GM19025 (cell line): ENCODE results near the gene YWHAB.
"Not testable (repeated sequence)": the region's sequence is repeated elsewhere in the genome, so short reads cannot be mapped to it uniquely, and the experiment has no call there.

Experiments used
- ATAC-seq: cut with Tn5 transposase; IDR thresholded peaks from one replicate; pipeline ENCODE4 v1.9.1; 2021; ENCODE audit warnings: mild to moderate bottlenecking, low read depth, moderate library complexity; ENCODE audit not compliant: unreplicated experiment

The YWHAB gene

GRCh38 chr20:44885392-44886265 lies at the start of gene YWHAB:
TSS of gene YWHAB (plus strand) at chr20:44885705. CDS start at chr20:44901534, 15,829 bp downstream.
- peak; percentile 93 for ATAC-seq

DNA sequence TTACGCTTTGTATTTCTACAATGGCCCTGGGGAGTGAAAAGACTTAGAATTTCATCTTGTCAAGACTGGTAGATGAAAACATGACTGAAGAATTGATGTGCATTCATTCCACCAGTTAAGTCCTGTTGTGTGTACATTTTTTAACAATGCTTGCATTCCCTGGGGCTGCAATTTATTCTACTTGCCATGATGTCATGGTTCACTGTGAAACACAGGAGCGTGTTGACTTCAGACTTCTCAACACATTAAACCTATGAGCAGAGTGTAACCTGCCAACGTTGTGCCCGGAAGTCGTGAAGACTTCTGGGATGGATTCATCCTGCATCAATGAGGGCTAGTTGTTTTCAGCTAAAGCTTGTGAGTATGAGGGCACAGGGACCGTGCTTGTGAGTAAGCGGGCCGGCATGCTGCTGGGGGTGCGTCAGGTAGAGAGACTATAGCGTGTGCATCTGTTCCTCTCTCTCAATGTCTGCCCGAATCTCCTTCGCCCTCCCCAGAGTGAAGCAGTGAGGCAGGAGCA lies 48.8 kb upstream of the YWHAB start:
- no peak for ATAC-seq

DNA sequence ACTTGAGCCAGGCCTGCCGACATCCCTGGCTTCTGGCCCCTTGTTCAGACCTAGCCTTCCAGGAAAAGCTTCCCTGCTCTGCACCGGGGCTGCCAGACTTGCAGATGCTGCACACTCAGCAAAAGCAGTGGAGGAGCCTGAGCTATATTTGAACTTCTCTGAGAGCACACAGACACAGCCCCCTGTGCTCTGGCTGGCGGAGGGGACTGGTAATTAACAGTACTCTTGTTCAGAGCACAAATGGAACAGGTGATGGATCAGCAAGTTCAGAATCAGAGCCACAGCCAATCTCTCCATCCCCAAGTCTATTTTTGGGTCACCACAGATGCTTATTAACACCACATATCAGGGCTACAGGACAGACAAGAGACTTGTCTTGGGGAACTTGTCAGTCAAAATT lies 47.6 kb upstream of the YWHAB start:
- no peak for ATAC-seq

GRCh38 chr20:44838521-44838920 lies 47.0 kb upstream of the YWHAB start:
- no peak for ATAC-seq

- no peak for ATAC-seq
Observed at GRCh38 chr20:44839481-44839880, 46.0 kb upstream of the YWHAB start.

DNA sequence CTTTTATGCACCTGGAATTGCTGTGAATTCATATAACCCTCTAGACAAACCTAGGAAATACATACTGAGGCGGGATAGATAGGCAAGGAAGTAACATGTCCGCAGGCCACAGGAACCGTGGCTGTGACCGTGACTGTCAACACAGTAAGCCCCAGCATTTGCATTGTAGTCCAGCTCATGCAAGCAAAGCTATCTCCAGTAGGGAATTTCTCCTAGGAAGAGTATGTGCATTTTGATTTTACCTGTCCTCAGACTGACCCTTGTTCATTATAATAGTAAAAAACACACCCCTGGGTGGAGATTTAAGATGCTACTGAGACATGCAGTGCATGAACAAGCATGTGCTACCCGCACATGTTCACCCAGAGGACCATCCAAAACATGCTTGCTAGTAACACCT lies 44.7 kb upstream of the YWHAB start:
- no peak for ATAC-seq

GRCh38 chr20:44841955-44842354 lies 43.5 kb upstream of the YWHAB start:
- no peak for ATAC-seq

GRCh38 chr20:44843876-44844275 lies 41.6 kb upstream of the YWHAB start:
- ATAC-seq = no peak

DNA sequence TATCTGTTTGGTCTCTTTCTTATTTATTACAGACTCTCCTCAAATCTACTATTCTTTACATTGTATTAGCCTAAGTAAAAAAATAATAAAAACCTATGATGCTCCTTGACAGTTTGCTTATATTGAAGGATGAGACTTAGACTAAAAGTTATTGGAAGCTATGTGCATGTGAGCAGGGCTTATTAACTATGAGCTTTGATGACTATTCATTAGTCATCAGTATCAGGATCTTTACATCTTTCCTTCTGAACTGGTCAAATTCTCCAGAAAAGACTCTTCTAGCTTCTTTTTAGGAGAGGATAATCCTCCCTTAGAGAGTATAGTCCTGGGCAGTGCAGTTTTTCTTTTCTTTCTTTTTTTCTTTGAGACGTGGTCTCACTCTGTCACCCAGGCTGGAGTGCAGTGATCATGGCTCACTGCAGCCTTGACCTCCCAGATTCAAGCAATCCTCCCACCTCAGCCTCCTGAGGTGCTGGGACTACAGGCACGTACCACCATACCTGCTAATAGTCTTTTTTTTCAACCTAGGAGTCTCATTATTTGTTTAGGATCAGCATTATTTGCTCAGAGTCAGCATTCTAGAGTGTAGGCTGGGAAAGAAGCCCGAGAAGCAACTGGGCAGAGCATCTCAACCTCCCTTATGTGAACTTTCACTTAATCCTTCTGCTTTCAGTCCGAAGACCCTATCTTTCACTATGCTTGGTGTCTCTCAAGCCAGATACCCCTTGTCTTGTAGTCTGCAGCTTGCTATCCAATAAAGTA lies 37.1 kb upstream of the YWHAB start:
- ATAC-seq = no peak

DNA sequence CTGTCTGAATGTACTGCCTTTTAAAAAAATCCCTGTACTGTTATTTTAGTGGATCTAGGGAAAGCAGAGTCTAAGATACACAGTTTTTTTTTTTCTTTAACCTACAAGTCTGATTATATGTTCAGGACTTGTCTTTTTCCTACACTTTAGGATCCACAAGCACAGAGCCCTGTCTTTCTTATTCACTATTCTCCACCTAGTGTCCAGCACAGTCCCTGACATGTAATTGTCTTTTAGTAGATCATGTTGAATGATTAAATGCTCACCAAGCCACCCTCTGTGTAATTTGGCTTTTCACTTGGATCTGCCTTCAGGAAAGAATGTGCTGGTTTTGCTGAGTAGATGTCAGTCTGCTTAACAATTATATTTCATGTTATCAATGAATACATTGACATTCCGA lies 35.8 kb upstream of the YWHAB start:
- ATAC-seq = no peak

DNA sequence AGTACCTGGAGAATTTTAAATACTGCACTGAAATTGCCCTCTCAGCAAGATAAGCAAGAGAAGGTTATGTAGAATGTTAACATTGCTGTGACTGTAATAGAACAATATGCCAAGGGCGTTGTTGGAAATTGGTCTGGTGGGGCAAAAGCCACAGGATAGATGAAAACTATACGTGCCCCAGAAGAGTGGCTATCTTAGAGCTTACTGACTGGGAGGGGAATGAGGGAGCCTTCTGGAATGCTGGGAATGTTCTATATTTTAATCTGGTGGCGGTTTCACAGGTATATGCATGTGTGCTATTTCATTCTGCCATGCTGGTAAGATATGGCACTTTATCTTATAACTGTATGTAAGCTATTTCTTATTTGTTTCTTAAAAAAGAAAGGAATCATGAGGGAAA lies 35.2 kb upstream of the YWHAB start:
- no peak for ATAC-seq

DNA sequence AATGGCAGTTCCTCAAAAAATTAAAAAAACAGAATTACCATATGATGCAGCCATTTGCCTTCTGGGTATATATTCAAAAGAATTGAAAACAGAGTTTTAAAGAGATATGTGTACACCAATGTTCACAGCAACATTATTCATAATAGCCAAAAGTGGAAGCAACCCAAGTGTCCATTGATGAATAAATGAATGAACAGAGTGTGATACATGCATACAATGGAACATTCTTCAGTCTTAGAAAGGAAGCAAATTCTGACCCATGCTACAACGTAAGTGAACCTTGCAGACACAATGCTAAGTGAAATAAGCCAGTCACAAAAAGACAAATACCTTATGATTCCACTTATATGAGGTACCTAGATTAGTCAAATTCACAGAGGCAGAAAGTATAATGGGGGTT lies 34.7 kb upstream of the YWHAB start:
- no peak for ATAC-seq

DNA sequence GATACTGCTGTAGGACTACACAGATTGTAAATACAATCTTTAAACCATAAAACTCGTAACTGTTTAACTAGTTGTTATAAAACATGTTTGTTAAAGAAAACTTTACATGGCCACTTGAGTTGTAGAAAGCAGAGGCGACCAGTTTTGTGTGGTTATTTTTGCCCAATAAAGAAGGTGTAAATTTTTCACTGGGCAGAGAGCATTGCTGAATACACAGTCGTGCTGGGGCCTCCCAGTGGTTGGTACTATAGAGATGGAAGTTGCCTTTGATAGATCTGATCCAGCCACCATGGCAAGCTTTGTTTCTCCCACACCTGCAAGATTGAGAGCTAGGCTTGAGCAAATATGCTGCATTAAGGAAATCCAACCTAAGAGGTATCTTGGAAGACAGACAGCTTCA lies 34.0 kb upstream of the YWHAB start:
- no peak for ATAC-seq

DNA sequence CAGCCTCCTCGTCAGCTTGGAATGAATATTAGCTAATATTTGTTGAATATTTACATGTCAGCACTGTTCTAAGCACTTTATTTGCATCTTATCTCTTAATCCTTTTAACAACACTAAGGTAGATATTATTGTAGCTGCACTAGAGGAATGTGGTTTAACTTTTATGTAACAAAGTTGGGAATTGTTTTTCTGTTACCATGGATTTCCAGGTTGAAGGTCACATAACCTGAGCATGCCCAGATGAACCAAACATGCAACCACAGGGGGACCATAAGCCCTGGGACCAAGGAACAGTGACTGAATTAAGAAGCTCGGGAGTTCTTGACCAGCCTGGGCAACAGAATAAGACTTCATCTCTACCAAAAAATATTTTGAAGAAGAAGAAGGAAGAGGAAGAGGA lies 29.1 kb upstream of the YWHAB start:
- ATAC-seq = no peak

GRCh38 chr20:44856856-44857448 lies 28.6 kb upstream of the YWHAB start:
- no peak for ATAC-seq

DNA sequence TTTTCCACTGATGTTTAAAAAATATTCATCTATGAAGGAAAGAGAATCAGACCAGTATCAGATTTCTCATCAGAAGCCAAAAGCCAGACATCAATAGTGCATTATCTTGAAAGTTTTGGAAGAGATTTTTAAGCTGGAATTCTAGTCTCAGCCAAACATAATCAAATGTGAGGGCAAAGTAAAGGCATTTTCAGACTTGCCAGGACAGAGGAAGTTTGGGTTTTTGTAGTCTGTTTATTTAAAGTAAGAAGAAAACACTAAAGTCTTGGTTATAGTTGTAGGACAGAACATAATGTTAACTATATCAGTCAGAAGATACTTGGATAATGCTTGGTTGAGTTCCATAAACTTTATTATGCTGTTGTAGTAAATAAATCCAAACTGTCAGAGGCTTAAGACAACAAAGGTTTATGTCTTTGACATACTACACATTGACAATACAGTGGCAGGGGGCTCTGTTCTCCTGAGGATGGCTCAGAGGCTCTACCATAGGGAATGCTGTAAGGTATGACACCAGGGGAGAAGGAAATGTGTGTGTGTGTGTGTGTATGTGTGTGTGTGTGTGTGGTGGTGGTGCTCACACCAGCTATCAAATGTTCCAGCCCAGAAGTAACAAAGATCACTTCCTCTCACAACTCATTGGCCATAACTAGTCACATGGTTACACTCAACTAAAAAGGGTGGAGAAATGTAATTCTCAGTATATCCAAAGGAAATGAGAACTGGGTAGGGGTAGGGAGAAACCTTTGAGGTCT lies 26.7 kb upstream of the YWHAB start:
- ATAC-seq = no peak

GRCh38 chr20:44861531-44862006 lies 23.9 kb upstream of the YWHAB start:
- ATAC-seq = no peak

GRCh38 chr20:44862286-44862685 lies 23.2 kb upstream of the YWHAB start:
- no peak for ATAC-seq

- ATAC-seq = not testable (repeated sequence)
Observed at GRCh38 chr20:44863365-44864084, 22.0 kb upstream of the YWHAB start.

GRCh38 chr20:44864493-44864892 lies 21.0 kb upstream of the YWHAB start:
- ATAC-seq = not testable (repeated sequence)
